Endodermal cell (in vitro differentiated cells): ENCODE data around the gene FNBP1. TPM values are rescaled to one million over a fixed set of nuclear protein-coding genes. Genes with fewer than 3 reads are reported as not detected.

Experiments
- DNase-seq: peaks from one replicate; pipeline ENCODE4 v3.0.0-alpha.2; 2017
- H3K27ac ChIP-seq: 2 replicates; pipeline ENCODE4 v1.5.1; 2013; ENCODE audit warnings: mild to moderate bottlenecking, low read depth, low read length, moderate library complexity
- H3K27me3 ChIP-seq: 2 replicates; pipeline ENCODE4 v1.6.1; 2013; ENCODE audit warnings: mild to moderate bottlenecking, low read length, moderate library complexity; ENCODE audit not compliant: insufficient read depth, control insufficient read depth, poor library complexity, severe bottlenecking
- H3K36me3 ChIP-seq: 2 replicates; pipeline ENCODE4 v1.7.0; 2013; ENCODE audit warnings: mild to moderate bottlenecking, low read length, moderate library complexity; ENCODE audit not compliant: control insufficient read depth, insufficient read depth
- H3K4me1 ChIP-seq: one replicate; pipeline ENCODE4 v1.7.0; 2013; ENCODE audit warnings: low read length; ENCODE audit not compliant: control insufficient read depth, insufficient read depth
- H3K4me3 ChIP-seq: 2 replicates; pipeline ENCODE4 v1.5.1; 2013; ENCODE audit warnings: mild to moderate bottlenecking, low read length, moderate library complexity
- H3K9ac ChIP-seq: 2 replicates; pipeline ENCODE4 v1.6.1; 2013; ENCODE audit warnings: mild to moderate bottlenecking, low read length, moderate library complexity; ENCODE audit not compliant: poor library complexity, severe bottlenecking; ENCODE audit errors: extremely low read depth
- H3K9me3 ChIP-seq: 2 replicates; pipeline ENCODE4 v1.6.1; 2013; ENCODE audit warnings: mild to moderate bottlenecking, low read length, moderate library complexity; ENCODE audit not compliant: control insufficient read depth
- H3K27ac Mint-ChIP-seq: 2 replicates; pipeline ENCODE4 v1.8.0; 2020; ENCODE audit warnings: mixed read lengths
- H3K27me3 Mint-ChIP-seq: 2 replicates; pipeline ENCODE4 v1.8.0; 2021; ENCODE audit warnings: mild to moderate bottlenecking, mixed read lengths; ENCODE audit not compliant: insufficient read depth
- H3K36me3 Mint-ChIP-seq: 2 replicates; pipeline ENCODE4 v1.8.0; 2020; ENCODE audit warnings: low read depth, mixed read lengths
- H3K4me1 Mint-ChIP-seq: 2 replicates; pipeline ENCODE4 v1.8.0; 2020; ENCODE audit warnings: mixed read lengths
- H3K4me3 Mint-ChIP-seq: 2 replicates; pipeline ENCODE4 v1.8.0; 2020; ENCODE audit warnings: mild to moderate bottlenecking, moderate library complexity, mixed read lengths
- H3K9me3 Mint-ChIP-seq: 2 replicates; pipeline ENCODE4 v1.8.0; 2020; ENCODE audit warnings: mild to moderate bottlenecking, mixed read lengths
- WGBS, 2 experiments: methylation state at CpG; one replicate each; pipeline versions ENCODE4 v1.1.5 to v1.1.7; 2013; ENCODE audit warnings: missing lambda C conversion rate in 2 of 2, mixed read lengths in 1 of 2; ENCODE audit not compliant: insufficient coverage in 1 of 2, insufficient read length in 1 of 2; 5-methylcytosine and 5-hydroxymethylcytosine counted together
- total RNA-seq, 2 donors: library from RNA; stranded (reverse); fragmentation: NEBNext Ultra II Directional in 1 of 2; extraction: Animal tissue kit (Norgen Biotek cat#: 25700) in 1 of 2; gene quantifications; 2 replicates in 1 of 2; 3 replicates in 1 of 2; pipeline ENCODE4 v1.2.1, GENCODE V29; 2021
- TF ChIP-seq, protein P1 (sequence below): fragments of 200-600 bp; sonication (generic); conservative IDR thresholded peaks from 2 replicates; pipeline ENCODE4 v1.5.0; 2021; ENCODE audit warnings: antibody characterized with exemption, mild to moderate bottlenecking

FNBP1 gene
- total RNA-seq, 2 donors from 2014 or later: 41.4 to 43.3 TPM

DNA sequence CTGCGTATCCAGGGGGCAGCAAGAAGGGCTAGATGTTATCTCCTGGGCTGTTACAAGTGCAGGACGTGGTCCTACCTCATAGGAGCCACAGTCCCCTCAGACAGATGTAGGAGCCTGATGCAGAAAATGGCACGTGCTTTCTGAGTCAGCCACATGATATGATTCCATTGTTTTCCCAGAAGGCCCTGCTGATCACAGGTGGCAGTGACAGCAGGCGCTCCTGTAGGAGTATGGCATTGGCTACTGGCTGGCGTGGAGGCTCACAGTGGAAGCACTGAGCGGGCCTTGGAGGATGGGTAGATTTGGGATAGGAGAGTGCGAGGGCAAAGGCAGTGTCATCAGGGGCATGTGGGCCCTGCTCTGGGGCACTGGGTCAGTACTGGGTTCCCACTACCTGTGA lies 185.8 kb downstream of the FNBP1 start:
- H3K4me1 Mint-ChIP-seq: no peaks in the 10 kb centered on the region

DNA sequence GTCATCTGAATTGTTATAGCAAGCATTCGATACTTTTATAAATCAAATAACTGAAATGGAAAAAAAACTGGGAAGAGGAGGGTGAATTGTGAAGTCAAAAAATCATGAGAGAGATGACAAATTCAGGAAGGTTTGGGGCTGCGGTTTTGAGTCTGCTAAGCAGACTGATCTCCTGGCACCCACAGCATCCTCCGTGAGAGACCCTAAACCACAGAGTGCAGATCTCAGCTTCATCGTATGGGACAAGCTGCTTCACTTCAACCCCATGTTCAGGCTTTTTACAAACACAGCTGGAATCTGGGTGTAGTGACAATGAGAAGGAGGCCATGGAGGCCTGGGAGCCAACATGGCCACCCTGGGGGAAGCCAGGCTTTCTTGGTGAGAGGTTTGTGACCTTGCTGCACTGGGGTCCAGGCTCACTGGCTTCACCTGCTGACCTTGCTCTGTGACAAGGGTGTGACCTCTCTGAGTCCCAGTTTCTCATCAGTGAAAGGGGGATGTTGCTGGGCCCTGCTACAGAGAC lies 188.3 kb downstream of the FNBP1 start:
- no peak overlapping the region for H3K27ac Mint-ChIP-seq
- DNase-seq: no peak
- Histone ChIP-seq H3K9me3 (no peaks in the 10 kb centered on the region), H3K4me1 (no peaks in the 10 kb centered on the region), H3K27ac (no peak overlapping the region), H3K9ac (no peak overlapping the region), H3K4me3 (no peak overlapping the region), H3K27me3 (no peaks in the 10 kb centered on the region), H3K36me3 (peaks cover 34% of the 10 kb centered on the region)
- H3K4me3 Mint-ChIP-seq: no peak overlapping the region
- H3K4me1 Mint-ChIP-seq: no peaks in the 10 kb centered on the region
- TF ChIP-seq, protein P1, sequence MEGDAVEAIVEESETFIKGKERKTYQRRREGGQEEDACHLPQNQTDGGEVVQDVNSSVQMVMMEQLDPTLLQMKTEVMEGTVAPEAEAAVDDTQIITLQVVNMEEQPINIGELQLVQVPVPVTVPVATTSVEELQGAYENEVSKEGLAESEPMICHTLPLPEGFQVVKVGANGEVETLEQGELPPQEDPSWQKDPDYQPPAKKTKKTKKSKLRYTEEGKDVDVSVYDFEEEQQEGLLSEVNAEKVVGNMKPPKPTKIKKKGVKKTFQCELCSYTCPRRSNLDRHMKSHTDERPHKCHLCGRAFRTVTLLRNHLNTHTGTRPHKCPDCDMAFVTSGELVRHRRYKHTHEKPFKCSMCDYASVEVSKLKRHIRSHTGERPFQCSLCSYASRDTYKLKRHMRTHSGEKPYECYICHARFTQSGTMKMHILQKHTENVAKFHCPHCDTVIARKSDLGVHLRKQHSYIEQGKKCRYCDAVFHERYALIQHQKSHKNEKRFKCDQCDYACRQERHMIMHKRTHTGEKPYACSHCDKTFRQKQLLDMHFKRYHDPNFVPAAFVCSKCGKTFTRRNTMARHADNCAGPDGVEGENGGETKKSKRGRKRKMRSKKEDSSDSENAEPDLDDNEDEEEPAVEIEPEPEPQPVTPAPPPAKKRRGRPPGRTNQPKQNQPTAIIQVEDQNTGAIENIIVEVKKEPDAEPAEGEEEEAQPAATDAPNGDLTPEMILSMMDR: no peak
- 80 to 95% methylated on average over 1 to 4 of the region's 4 CpGs for WGBS, 2 experiments
- no peaks in the 10 kb centered on the region for H3K9me3 Mint-ChIP-seq
- peaks cover 49% of the 10 kb centered on the region for H3K36me3 Mint-ChIP-seq
- H3K27me3 Mint-ChIP-seq: no peaks in the 10 kb centered on the region

More for the DNA sequence above, 185.8 kb downstream of the FNBP1 start:
- H3K36me3 ChIP-seq: peaks cover 31% of the 10 kb centered on the region
- 95 to 100% methylated on average over 4 to 7 of the region's 7 CpGs for WGBS, 2 experiments
- H3K9me3 ChIP-seq: no peaks in the 10 kb centered on the region
- TF ChIP-seq, protein P1: no peak
- H3K4me1 ChIP-seq: no peaks in the 10 kb centered on the region
- Mint-ChIP-seq H3K27me3 (no peaks in the 10 kb centered on the region), H3K9me3 (no peaks in the 10 kb centered on the region), H3K27ac (no peak overlapping the region), H3K36me3 (peaks cover 45% of the 10 kb centered on the region), H3K4me3 (no peak overlapping the region)
- H3K9ac ChIP-seq: no peak overlapping the region
- no peaks in the 10 kb centered on the region for H3K27me3 ChIP-seq
- no peak overlapping the region for H3K4me3 ChIP-seq
- DNase-seq: no peak
- H3K27ac ChIP-seq: no peak overlapping the region

DNA sequence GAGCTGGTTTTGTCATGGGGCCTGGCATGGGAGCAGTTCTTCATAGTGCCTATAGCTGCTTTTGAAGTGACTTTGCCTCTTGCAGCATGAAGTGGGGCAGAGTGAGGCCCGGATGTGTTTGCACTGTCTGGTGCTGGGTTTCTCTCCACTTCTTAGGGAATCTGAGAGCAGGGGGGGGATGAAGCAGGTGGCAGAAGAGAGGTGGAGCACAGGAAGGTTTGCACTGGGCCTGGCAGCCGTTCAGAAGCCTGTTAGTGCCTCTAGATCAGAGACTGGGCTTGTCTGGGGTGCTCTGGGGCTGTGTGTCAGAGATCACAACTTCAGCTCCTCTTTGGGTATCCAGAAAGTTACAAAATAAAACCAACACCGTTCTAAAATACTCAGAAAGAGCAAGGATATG lies 189.4 kb downstream of the FNBP1 start:
- Mint-ChIP-seq H3K36me3 (peaks cover 47% of the 10 kb centered on the region), H3K4me1 (no peaks in the 10 kb centered on the region), H3K9me3 (no peaks in the 10 kb centered on the region), H3K27me3 (no peaks in the 10 kb centered on the region), H3K4me3 (no peak overlapping the region), H3K27ac (no peak overlapping the region)
- Histone ChIP-seq H3K9me3 (no peaks in the 10 kb centered on the region), H3K4me3 (no peak overlapping the region), H3K36me3 (peaks cover 34% of the 10 kb centered on the region), H3K4me1 (no peaks in the 10 kb centered on the region), H3K27me3 (no peaks in the 10 kb centered on the region), H3K27ac (no peak overlapping the region), H3K9ac (no peak overlapping the region)
- TF ChIP-seq, protein P1: no peak
- no peak for DNase-seq
- 57 to 59% methylated on average over 3 of the region's 3 CpGs for WGBS, 2 experiments
